ENCODE measurements around the gene SMC1B.

DNA sequence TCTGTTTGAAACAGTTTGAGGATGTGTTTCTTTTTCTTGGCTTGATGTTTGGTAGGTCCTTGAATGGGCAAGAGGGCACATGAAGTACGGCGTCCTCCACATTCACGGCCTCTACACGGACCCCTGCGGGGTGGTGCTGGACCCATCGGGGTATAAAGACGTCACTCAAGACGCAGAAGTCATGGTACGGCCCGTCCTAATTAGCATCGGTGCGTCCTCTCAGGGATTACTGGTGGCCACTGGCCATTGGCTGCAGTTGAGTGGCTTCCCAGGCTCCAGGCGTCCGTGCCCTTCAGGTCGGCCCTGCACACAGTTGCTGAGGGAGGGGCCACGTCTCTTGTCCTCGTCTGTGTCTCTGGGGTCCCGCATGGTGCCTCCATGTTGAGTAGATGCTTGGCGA lies 82.9 kb downstream of the SMC1B start:
- TF ChIP-seq, protein P1, sequence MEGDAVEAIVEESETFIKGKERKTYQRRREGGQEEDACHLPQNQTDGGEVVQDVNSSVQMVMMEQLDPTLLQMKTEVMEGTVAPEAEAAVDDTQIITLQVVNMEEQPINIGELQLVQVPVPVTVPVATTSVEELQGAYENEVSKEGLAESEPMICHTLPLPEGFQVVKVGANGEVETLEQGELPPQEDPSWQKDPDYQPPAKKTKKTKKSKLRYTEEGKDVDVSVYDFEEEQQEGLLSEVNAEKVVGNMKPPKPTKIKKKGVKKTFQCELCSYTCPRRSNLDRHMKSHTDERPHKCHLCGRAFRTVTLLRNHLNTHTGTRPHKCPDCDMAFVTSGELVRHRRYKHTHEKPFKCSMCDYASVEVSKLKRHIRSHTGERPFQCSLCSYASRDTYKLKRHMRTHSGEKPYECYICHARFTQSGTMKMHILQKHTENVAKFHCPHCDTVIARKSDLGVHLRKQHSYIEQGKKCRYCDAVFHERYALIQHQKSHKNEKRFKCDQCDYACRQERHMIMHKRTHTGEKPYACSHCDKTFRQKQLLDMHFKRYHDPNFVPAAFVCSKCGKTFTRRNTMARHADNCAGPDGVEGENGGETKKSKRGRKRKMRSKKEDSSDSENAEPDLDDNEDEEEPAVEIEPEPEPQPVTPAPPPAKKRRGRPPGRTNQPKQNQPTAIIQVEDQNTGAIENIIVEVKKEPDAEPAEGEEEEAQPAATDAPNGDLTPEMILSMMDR (IDR thresholded peaks at IDR 0.05): no peak
- no peak for TF ChIP-seq POLR2A (IDR thresholded peaks at IDR 0.05)
